Nephron progenitor cell (in vitro differentiated cells): ENCODE data around the gene RTN4RL1.

Source experiments
- DNase-seq: peaks from one replicate; pipeline ENCODE4 v3.0.0; 2021
- H3K27ac Mint-ChIP-seq: 2 replicates; pipeline ENCODE4 v1.8.0; 2021; ENCODE audit warnings: mild to moderate bottlenecking, moderate library complexity, mixed read lengths
- H3K27me3 Mint-ChIP-seq: 2 replicates; pipeline ENCODE4 v1.8.0; 2021; ENCODE audit warnings: mild to moderate bottlenecking, low read depth, mixed read lengths; ENCODE audit not compliant: poor library complexity
- H3K36me3 Mint-ChIP-seq: 2 replicates; pipeline ENCODE4 v1.8.0; 2021; ENCODE audit warnings: low read depth, mixed read lengths
- H3K4me1 Mint-ChIP-seq: 2 replicates; pipeline ENCODE4 v1.8.0; 2021; ENCODE audit warnings: mixed read lengths
- H3K4me3 Mint-ChIP-seq: 2 replicates; pipeline ENCODE4 v1.8.0; 2021; ENCODE audit warnings: mild to moderate bottlenecking, moderate library complexity, mixed read lengths
- H3K9me3 Mint-ChIP-seq: 2 replicates; pipeline ENCODE4 v1.8.0; 2021; ENCODE audit warnings: mild to moderate bottlenecking, moderate library complexity, mixed read lengths
- TF ChIP-seq, protein P1 (sequence below): fragments of 200-600 bp; sonication (generic); IDR thresholded peaks from 2 replicates; pipeline ENCODE4 v1.5.0; 2021; ENCODE audit warnings: antibody characterized with exemption

RTN4RL1 gene

DNA sequence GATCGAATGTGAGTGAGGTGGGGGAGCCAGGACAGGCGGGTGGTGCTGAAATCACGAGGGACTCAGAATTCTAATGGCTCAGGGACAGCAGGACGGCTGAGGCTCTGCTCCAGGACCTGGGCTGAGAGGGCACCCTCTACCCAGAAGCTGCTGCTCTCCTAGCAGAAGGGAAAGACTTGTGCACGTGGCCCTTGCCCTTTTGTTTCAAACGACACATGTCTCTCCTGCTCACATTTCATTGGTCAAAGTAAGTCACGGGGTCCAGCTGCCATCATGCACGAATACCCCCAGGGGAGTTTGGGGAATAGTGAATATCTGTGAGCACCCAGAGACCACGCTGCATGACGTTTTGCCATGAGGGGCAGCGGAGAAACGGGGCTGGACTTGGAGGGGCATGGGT lies 73.2 kb downstream of the RTN4RL1 start:
- H3K27me3 Mint-ChIP-seq = peaks cover 20% of the 10 kb centered on the region
- H3K4me1 Mint-ChIP-seq = peaks cover 52% of the 10 kb centered on the region
- TF ChIP-seq, protein P1, sequence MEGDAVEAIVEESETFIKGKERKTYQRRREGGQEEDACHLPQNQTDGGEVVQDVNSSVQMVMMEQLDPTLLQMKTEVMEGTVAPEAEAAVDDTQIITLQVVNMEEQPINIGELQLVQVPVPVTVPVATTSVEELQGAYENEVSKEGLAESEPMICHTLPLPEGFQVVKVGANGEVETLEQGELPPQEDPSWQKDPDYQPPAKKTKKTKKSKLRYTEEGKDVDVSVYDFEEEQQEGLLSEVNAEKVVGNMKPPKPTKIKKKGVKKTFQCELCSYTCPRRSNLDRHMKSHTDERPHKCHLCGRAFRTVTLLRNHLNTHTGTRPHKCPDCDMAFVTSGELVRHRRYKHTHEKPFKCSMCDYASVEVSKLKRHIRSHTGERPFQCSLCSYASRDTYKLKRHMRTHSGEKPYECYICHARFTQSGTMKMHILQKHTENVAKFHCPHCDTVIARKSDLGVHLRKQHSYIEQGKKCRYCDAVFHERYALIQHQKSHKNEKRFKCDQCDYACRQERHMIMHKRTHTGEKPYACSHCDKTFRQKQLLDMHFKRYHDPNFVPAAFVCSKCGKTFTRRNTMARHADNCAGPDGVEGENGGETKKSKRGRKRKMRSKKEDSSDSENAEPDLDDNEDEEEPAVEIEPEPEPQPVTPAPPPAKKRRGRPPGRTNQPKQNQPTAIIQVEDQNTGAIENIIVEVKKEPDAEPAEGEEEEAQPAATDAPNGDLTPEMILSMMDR = no peak
- H3K27ac Mint-ChIP-seq = no peak overlapping the region
- H3K9me3 Mint-ChIP-seq = peaks cover 9% of the 10 kb centered on the region
- H3K36me3 Mint-ChIP-seq = no peaks in the 10 kb centered on the region
- no peak overlapping the region for H3K4me3 Mint-ChIP-seq
- no peak for DNase-seq

GRCh38 chr17:1949754-1950153 lies 75.4 kb downstream of the RTN4RL1 start:
- H3K36me3 Mint-ChIP-seq = no peaks in the 10 kb centered on the region
- TF ChIP-seq, protein P1 = no peak
- no peak overlapping the region for H3K4me3 Mint-ChIP-seq
- H3K4me1 Mint-ChIP-seq = peaks cover 55% of the 10 kb centered on the region
- peaks cover 9% of the 10 kb centered on the region for H3K9me3 Mint-ChIP-seq
- peaks cover 22% of the 10 kb centered on the region for H3K27me3 Mint-ChIP-seq
- no peak overlapping the region for H3K27ac Mint-ChIP-seq
- DNase-seq = no peak

DNA sequence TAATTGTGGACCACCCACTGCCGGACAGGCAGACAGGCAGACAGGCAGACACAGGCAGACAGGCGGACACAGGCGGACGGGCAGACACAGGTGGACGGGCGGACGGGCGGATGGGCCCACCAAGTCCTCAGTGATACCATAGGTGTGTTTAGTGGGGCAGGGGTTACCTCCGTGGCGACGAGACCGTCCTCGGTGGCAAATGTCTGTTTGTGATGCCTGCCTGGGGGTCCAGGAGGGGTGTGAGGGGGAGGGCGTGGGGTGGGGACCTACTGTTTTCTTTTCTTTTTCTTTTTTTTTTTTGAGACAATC lies 76.7 kb downstream of the RTN4RL1 start:
- Mint-ChIP-seq H3K27ac (no peak overlapping the region), H3K36me3 (no peaks in the 10 kb centered on the region), H3K9me3 (peaks cover 9% of the 10 kb centered on the region), H3K4me3 (no peak overlapping the region), H3K4me1 (peaks cover 58% of the 10 kb centered on the region), H3K27me3 (peaks cover 23% of the 10 kb centered on the region)
- DNase-seq = no peak
- TF ChIP-seq, protein P1 = no peak

GRCh38 chr17:1947743-1948516 lies 77.2 kb downstream of the RTN4RL1 start:
- H3K4me1 Mint-ChIP-seq = peaks cover 58% of the 10 kb centered on the region
- peaks cover 9% of the 10 kb centered on the region for H3K9me3 Mint-ChIP-seq
- TF ChIP-seq, protein P1 = no peak
- H3K27ac Mint-ChIP-seq = no peak overlapping the region
- H3K27me3 Mint-ChIP-seq = peaks cover 23% of the 10 kb centered on the region
- DNase-seq = no peak
- no peaks in the 10 kb centered on the region for H3K36me3 Mint-ChIP-seq
- no peak overlapping the region for H3K4me3 Mint-ChIP-seq

- TF ChIP-seq, protein P1 = no peak
- Mint-ChIP-seq H3K4me3 (no peak overlapping the region), H3K27ac (peak overlapping the region; percentile 64)
Observed at GRCh38 chr17:1947229-1947742, 77.8 kb downstream of the RTN4RL1 start.

More at GRCh38 chr17:1947229-1947742, 77.8 kb downstream of the RTN4RL1 start:
- DNase-seq = peak; percentile 58
- Mint-ChIP-seq H3K27me3 (peaks cover 23% of the 10 kb centered on the region), H3K9me3 (peaks cover 9% of the 10 kb centered on the region), H3K36me3 (no peaks in the 10 kb centered on the region), H3K4me1 (peaks cover 58% of the 10 kb centered on the region)
